Medulla oblongata (tissue), 1 donor: ENCODE data around the gene GLB1L.
"Not testable (repeated sequence)": the region's sequence is repeated elsewhere in the genome, so short reads cannot be mapped to it uniquely, and the experiment has no call there.

Source experiments
- DNase-seq: peaks from one replicate; pipeline ENCODE4 v3.0.0-alpha.2; 2015; ENCODE audit errors: extremely low spot score

The GLB1L gene

GRCh38 chr2:219207134-219207883 is 37.9 kb downstream of the GLB1L start:
- DNase-seq: peak; percentile 79

DNA sequence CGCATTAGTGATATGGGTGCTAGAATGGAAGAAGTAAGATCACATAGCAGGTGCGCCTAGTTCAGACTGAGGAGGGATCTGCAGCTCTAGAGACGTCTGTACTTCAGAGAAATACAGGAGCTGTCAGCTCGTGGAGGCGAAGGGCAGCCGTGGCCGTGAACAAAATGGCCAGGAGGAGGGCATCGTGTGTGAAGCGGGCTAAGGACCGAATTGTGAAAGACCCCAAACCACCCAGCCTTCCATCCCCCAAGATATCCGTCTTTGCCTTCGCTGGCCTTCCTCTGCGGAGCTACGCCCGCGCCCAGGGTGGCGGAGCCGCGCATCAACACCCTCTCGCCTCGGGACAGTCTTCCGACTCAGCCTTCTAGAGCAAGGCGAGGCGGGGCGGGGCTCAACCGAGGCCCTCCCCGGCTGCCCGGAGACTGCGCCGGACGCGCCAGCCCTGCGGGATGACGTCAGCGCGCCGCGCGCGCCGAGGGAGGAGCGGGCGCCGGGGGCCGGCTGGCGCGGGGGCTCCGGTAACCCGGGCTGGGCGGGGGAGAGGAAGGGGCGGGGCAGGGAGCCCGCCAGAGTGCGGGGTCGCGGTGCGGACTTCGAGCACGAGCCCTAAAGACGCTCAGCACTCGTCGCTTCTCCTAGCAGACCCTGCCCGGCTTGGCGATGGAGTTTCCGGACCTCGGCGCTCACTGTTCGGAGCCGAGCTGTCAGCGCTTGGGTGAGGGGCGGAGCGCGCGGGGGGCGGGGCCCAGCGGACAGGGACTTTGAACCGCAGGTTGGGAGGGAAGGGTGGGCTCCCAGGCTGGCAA is 38.7 kb downstream of the GLB1L start, which contains the start of gene ZFAND2B:
Gene ZFAND2B (plus strand): TSS at position 455 of the 806 bp plus-strand sequence. CDS start 206 bp downstream, at position 661.
- DNase-seq: peak; percentile 97

DNA sequence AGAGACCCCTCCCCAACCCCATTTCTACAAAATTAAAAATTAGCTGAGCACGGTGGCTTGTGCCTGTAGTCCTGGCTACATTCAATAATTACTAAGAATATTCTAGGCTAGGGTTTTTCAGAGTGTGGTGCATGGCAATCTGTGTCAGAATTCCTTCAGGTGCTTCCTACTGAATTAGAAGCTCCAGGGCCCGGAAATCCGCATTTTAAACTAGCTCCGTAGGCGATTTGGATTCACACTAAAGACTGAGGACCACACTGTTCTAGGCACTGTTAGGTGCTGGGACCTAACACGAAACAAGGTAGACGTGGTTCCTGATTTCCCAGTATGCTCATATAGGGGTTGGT is 39.3 kb downstream of the GLB1L start:
- DNase-seq: no peak

GRCh38 chr2:219205165-219205538 is 40.1 kb downstream of the GLB1L start:
- no peak for DNase-seq

- DNase-seq: no peak
These were observed 40.6 kb downstream of the GLB1L start for GRCh38 chr2:219204425-219205164.

- not testable (repeated sequence) for DNase-seq
These were observed 43.9 kb downstream of the GLB1L start for GRCh38 chr2:219201331-219201730.

DNA sequence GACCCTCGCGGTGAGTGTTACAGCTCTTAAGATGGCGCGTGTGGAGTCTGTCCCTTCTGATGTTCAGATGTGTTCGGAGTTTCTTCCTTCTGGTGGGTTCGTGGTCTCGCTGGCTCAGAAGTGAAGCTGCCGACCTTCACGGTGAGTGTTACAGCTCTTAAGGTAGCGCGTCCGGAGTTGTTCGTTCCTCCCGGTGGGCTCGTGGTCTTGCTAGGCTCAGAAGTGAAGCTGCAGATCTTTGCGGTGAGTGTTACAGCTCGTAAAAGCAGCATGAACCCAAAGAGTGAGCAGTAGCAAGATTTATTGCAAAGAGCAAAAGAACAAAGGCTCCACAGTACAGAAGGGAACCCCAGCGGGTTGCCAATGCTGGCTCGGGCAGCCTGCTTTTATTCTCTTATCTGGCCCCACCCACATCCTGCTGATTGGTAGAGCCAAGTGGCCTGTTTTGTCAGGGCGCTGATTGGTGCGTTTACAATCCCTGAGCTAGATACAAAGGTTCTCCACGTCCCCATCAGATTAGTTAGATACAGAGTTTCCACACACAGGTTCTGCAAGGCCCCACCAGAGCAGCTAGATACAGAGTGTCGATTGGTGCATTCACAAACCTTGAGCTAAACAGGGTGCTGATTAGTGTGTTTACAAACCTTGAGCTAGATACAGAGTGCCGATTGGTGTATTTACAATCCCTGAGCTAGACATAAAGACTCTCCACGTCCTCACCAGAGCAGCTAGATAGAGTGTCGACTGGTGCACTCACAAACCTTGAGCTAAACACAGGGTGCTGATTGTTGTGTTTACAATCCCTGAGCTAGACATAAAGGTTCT is 44.5 kb downstream of the GLB1L start:
- DNase-seq: peak; percentile 47

DNA sequence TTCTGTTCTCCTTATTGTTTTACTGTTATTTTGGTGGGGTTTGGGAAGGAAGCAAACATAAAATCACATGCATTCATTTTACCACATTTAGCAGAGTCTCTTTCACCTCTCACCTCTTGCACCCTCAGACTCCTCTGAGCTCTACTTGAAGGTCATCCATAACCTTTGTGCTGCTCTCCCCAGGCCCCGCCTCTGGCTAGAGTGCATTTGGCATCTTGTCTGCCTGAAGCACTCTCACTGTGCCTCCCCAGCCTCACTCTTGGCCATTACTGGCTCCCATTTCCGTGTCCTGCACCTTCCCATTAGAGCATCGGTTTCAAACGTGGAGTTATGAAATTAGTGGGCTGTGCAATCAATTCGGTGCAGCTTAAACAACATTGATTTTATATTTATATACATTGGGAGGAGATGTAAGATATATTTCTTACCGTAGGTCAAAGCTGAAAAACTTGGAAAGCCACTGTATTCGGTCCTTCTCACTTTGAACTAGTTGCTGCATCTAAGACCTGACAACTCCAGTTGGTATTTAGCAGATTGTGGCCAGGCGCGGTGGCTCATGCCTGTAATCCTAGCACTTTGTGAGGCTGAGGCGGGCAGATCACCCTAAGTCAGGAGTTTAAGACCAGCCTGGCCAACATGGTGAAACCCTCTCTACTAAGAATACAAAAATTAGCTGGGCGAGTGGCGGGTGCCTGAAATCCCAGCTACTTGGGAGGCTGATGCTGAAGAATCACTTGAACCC is 45.6 kb downstream of the GLB1L start:
- no peak for DNase-seq

DNA sequence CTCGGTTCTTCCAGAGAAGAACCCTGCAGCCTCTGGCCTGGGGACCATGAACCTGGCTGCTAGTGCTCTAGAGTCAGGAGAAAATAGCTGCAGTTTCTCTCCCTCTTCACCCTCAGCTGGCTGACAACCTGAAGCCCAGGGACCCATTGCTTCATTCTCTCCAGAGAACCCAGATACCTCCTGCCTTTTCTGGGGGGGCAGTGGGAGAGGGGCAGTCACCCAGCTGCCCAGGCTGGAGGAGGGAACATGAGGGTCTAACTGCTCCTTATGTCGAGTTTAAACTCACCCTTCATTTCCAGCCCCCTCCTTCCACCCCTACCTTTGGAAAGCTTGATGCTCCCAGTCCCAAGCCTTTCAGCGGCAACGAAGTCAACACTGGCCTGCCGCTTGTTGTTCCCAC is 46.3 kb downstream of the GLB1L start:
- DNase-seq: no peak

DNA sequence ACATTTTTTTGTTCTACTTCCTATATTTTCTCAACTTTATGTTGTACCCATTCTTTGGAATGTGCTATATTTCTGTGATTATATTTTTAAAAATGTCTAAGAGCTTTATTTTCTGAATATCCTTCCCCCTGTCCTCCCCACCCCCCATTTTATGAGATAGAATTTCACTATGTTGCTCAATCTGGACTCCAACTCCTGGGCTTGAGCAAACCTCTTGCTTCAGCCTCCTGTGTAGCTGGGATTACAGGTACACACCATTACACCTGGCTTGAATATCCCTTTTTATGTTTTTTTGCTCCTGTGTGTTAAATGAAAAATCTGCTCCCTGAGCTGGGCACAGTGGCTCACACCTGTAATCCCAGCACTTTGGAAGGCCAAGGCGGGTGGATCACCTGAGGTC is 47.9 kb downstream of the GLB1L start:
- DNase-seq: no peak

DNA sequence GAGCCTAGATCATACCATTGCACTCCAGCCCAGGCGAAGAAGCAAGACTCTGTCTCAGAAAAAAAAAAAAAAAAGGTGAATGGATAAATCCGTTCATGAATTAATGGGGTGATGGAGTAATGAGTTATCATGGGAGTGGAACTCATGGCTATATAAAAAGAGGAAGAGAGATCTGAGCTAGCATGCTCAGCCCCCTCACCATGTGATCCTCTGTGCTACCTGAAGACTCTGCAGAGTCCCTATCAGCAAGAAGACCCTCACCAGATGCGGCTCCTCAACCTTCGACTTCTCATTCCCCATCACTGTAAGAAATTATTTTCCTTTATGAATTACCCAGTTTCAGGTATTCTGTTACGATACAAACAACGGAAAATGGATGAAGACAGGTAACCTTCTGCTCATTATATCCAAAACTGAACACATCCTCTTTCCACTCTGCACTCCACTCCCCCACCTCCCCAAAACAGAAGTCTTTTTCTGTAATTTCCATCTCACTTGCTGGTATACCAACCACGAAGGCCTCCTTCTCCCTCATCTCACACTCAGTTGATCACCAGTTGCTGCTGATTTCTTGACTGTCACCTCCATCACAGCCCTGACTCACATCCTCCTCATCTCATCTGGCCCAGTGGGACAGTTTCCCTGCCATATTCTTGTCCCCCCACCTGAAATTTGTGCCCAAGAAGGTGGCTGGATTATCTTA is 58.3 kb downstream of the GLB1L start:
- no peak for DNase-seq
